Psoas muscle (tissue), 8 donors: ENCODE results near the gene MRPL23. TPM values are rescaled to one million over a fixed set of nuclear protein-coding genes. Genes with fewer than 3 reads are reported as not detected.

Experiments
- ATAC-seq, 4 donors: fragments of 200-7000 bp; cut with Tn5 transposase; one replicate each; pipeline ENCODE4 v1.9.1; 2020; ENCODE audit warnings: moderate library complexity in 3 of 4, mild to moderate bottlenecking in 2 of 4
- DNase-seq, 2 donors: peaks; one replicate each; pipeline ENCODE4 v3.0.0-alpha.2; 2020
- H3K27ac ChIP-seq: fragments of 200-600 bp; one replicate; pipeline ENCODE4 v1.8.0; 2022
- H3K27me3 ChIP-seq, 3 donors: fragments of 200-600 bp in 1 of 3; one replicate each; pipeline versions ENCODE4 v1.6.1 to v1.8.0; 2013 to 2022; ENCODE audit warnings: low read length in 2 of 3, mild to moderate bottlenecking in 2 of 3, moderate library complexity in 1 of 3; ENCODE audit not compliant: insufficient read depth in 3 of 3
- H3K36me3 ChIP-seq, 2 donors: fragments of 200-600 bp in 1 of 2; one replicate each; pipeline versions ENCODE4 v1.6.1 to v1.8.0; 2013 to 2022; ENCODE audit warnings: low read depth in 1 of 2, mild to moderate bottlenecking in 1 of 2, moderate library complexity in 1 of 2; ENCODE audit not compliant: insufficient read depth in 1 of 2
- H3K4me1 ChIP-seq: fragments of 200-600 bp; one replicate; pipeline ENCODE4 v1.8.0; 2022
- H3K4me3 ChIP-seq: fragments of 200-600 bp; one replicate; pipeline ENCODE4 v1.8.0; 2022; ENCODE audit warnings: mild to moderate bottlenecking
- H3K9me3 ChIP-seq: fragments of 200-600 bp; one replicate; pipeline ENCODE4 v1.8.0; 2022
- WGBS, 3 donors: extraction: QIAGEN DNeasy Blood & Tissue Kit; methylation state at CpG; one replicate each; pipeline versions ENCODE4 v1.1.6 to v1.1.7; 2013; 5-methylcytosine and 5-hydroxymethylcytosine counted together
- intact Hi-C, 2 donors: fragments of 100-400 bp; cut with DNase I; formaldehyde crosslinking; loops; one replicate each; pipeline versions ENCODE4 v1.11.0 to v1.14.2; 2022
- polyA plus RNA-seq, 3 donors: library from polyadenylated mRNA; stranded (reverse); fragments of 200-250 nt; gene quantifications; one replicate each; pipeline ENCODE4 v1.2.3, GENCODE V29; 2013
- total RNA-seq, 4 donors: library from RNA; stranded (reverse); fragmentation: NEBNext Ultra II Directional in 2 of 4; extraction: Animal tissue kit (Norgen Biotek cat#: 25700) in 2 of 4; gene quantifications; one replicate each; pipeline versions ENCODE4 v1.2.1 to v1.2.4, GENCODE V29; 2021 to 2023
- TF ChIP-seq, protein P1 (sequence below): fragments of 200-600 bp; IDR thresholded peaks from one replicate; pipeline ENCODE4 v1.8.0; 2022; ENCODE audit warnings: antibody characterized with exemption
- donor health status: healthy with polysubstance abuse.
- donor health status: DM: no; HTN: no; CAD: no; lungs with moderate emphysema.
- donor health status: Bipolar disorder and iron deficiency.
- donor health status: healthy.
- donor health status: DM: yes; HTN: yes; CAD: no.
- donor health status: DM: no; HTN: no; CAD: no.
- donor health status: DM: no; HTN: no; CAD: no.
- donor health status: DM: yes; HTN: yes; CAD: no.

MRPL23 gene
- total and polyA plus RNA-seq, 7 donors: 46.3 to 163 (median 84.0) TPM

DNA sequence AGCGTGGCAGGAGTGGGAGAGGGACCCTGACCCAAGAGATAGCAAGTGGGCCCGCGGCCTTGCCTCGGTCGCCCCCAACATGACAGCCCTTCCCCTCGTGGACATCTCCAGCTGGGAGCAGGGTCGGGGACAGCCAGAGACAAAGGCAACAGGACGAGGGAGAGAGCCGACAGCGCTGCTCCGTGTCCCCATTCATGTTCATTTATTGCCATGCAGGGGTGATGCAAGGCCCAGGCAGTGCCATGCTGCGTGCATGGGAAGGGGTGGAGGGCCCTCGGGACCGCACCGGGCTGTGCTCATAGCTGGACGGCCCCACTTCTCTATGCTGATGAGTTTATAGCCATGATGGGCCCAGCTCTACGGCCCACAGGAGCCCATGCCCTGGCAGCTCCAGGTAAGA lies 12.7 kb downstream of the MRPL23 start:
- intact Hi-C loops: no loop called here
- Histone ChIP-seq H3K27me3 (no peaks in the 10 kb centered on the region), H3K4me3 (no peak overlapping the region), H3K9me3 (no peaks in the 10 kb centered on the region), H3K27ac (no peak overlapping the region), H3K36me3 (no peaks in the 10 kb centered on the region), H3K4me1 (no peaks in the 10 kb centered on the region)
- no peak for ATAC-seq
- WGBS, 3 donors: 75 to 92% methylated on average over 5 of the region's 17 CpGs; no CpG with 5 or more reads in 1 of the 3 donors
- DNase-seq: peak in 1 of 2 donors; percentile 48
- TF ChIP-seq, protein P1, sequence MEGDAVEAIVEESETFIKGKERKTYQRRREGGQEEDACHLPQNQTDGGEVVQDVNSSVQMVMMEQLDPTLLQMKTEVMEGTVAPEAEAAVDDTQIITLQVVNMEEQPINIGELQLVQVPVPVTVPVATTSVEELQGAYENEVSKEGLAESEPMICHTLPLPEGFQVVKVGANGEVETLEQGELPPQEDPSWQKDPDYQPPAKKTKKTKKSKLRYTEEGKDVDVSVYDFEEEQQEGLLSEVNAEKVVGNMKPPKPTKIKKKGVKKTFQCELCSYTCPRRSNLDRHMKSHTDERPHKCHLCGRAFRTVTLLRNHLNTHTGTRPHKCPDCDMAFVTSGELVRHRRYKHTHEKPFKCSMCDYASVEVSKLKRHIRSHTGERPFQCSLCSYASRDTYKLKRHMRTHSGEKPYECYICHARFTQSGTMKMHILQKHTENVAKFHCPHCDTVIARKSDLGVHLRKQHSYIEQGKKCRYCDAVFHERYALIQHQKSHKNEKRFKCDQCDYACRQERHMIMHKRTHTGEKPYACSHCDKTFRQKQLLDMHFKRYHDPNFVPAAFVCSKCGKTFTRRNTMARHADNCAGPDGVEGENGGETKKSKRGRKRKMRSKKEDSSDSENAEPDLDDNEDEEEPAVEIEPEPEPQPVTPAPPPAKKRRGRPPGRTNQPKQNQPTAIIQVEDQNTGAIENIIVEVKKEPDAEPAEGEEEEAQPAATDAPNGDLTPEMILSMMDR: no peak

DNA sequence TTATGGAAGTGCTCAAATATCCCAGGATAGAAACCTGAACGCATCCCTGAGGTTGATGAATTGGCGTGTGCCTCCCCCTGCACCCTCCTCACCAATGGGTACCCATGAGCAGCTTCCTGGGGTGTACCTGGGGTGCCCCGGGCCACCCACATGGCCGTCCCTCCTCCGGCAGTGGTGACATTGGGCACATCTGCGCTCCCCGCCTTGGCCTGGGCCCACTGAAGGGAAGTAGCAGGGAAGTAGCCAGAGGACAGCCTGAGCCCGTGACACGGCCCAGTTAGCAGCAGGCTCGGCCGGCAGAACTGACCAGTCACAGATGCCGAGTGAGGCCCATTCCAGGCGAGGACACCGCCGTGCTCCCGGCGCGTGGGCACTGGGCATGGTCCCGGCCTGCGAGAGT lies 16.7 kb downstream of the MRPL23 start:
- WGBS, 3 donors: 46% methylated on average over 5 of the region's 20 CpGs; no CpG with 5 or more reads in 2 of the 3 donors
- intact Hi-C loops: no loop called here
- Histone ChIP-seq H3K9me3 (no peaks in the 10 kb centered on the region), H3K36me3 (no peaks in the 10 kb centered on the region), H3K4me1 (no peaks in the 10 kb centered on the region), H3K27ac (no peak overlapping the region), H3K4me3 (no peak overlapping the region), H3K27me3 (no peaks in the 10 kb centered on the region)
- peak in 1 of 2 donors; percentile 63 for DNase-seq
- TF ChIP-seq, protein P1: no peak
- ATAC-seq: peak in 2 of 4 donors; percentile 27

DNA sequence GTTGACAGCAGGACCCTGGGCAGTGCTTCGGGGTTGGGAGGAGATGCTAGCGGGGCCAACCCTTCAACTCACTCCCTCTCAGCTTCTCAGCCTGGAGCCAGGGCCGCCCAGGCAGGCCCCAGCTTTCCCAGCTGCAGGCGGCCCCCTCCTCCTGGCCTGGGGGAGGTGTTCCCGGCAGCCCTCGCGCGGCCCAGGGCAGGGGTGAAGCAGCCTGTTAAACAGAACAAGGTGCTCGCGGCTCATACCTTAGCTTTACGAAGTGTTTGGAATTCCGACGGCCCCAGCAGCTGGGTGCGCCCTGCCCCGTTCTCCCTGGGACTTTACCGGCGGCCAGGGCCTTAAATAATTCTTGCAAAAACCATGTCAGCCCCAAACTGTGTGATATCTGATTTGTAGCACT lies 17.2 kb downstream of the MRPL23 start:
- WGBS, 3 donors: no CpG with 5 or more reads among the region's 17 CpGs
- DNase-seq: no peak
- H3K27ac ChIP-seq: no peak overlapping the region
- H3K36me3 ChIP-seq: no peaks in the 10 kb centered on the region
- no peaks in the 10 kb centered on the region for H3K9me3 ChIP-seq
- TF ChIP-seq, protein P1: no peak
- H3K4me1 ChIP-seq: no peaks in the 10 kb centered on the region
- intact Hi-C loops: no loop called here
- H3K4me3 ChIP-seq: no peak overlapping the region
- ATAC-seq: no peak
- no peaks in the 10 kb centered on the region for H3K27me3 ChIP-seq

DNA sequence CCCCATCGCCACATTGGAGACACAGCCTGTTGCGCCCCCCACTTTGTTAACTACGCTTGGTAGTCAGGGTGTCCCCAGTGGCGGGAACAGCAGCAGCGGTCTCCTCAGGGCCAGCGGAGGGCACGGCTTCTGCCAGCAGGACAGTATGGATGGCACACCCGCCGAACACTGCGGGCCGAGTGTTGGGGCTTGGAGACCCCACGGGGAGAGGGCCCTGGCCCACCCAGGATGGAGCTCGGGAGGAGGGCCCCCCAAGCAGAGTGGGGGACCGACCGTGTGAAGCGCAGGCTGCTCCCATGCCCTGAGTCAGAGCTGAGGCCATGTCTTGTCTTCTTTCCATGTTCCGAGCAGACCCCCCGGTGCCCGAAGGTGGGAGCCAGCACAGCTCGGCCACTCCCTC lies 17.8 kb downstream of the MRPL23 start:
- intact Hi-C loops: no loop called here
- DNase-seq (peak in 1 of 2 donors; percentile 42), ATAC-seq (no peak)
- Histone ChIP-seq H3K27ac (no peak overlapping the region), H3K27me3 (no peaks in the 10 kb centered on the region), H3K4me3 (no peak overlapping the region), H3K36me3 (no peaks in the 10 kb centered on the region), H3K9me3 (no peaks in the 10 kb centered on the region), H3K4me1 (no peaks in the 10 kb centered on the region)
- no CpG with 5 or more reads among the region's 20 CpGs for WGBS, 3 donors
- TF ChIP-seq, protein P1: no peak

DNA sequence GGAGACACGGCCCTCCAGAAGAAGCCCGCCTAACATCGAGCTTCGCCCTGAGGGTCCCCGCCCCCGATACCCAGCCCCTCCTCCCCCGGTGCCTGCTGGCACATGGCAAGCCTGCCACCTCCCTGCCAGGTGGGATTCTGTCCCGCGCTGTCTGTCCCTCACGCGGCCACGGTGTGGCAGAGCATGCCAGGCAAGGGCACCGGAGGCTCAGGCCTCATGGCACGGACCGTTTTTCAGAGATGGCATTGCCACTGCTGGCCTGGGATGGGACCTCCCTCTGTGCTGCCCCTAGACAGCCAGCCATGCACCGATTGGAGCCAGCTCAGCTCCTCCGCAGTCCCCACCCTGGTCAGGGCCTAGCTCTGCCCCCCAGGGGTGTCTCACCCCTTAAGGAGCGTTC lies 19.4 kb downstream of the MRPL23 start:
- DNase-seq: peak; percentile 22 to 82
- intact Hi-C loops: no loop called here

More for the DNA sequence above, 19.4 kb downstream of the MRPL23 start:
- Histone ChIP-seq H3K4me3 (no peak overlapping the region), H3K27ac (peak overlapping the region; percentile 60), H3K27me3 (no peaks in the 10 kb centered on the region), H3K4me1 (no peaks in the 10 kb centered on the region), H3K9me3 (no peaks in the 10 kb centered on the region), H3K36me3 (no peaks in the 10 kb centered on the region)
- whole genome bisulfite sequencing, 3 donors: 16 to 33% (median 28%) methylated on average over 3 to 6 of the region's 18 CpGs
- TF ChIP-seq, protein P1: no peak
- ATAC-seq: peak; percentile 38 to 72 (median 52)
